OCI-LY3 (cell line): ENCODE data around the gene PXDN.
A peak's percentile ranks its signal among the peaks of the same experiment; 100 is the strongest.

ENCODE experiments used
- H2AFZ ChIP-seq: fragments of 200-600, 300-600 bp; shearing (Covaris generic); 2 replicates; pipeline ENCODE4 v1.6.0; 2014; ENCODE audit warnings: antibody characterized with exemption, low read depth, low read length
- H3K27ac ChIP-seq: fragments of 200-600, 300-600 bp; sonication (generic); 2 replicates; pipeline ENCODE4 v1.5.1; 2014; ENCODE audit warnings: mild to moderate bottlenecking, low read length, moderate library complexity, mixed read lengths
- H3K27me3 ChIP-seq: fragments of 200-600, 300-600 bp; sonication (generic); 2 replicates; pipeline ENCODE4 v1.6.1; 2014; ENCODE audit warnings: low read depth, low read length, mixed read lengths
- H3K36me3 ChIP-seq: fragments of 200-600, 300-600 bp; sonication (generic); replicated peaks from 2 replicates; pipeline ENCODE3; 2014; ENCODE audit warnings: low read depth, low read length, mixed read lengths
- H3K4me1 ChIP-seq: fragments of 300-600, 200-600 bp; sonication (generic); 2 replicates; pipeline ENCODE4 v1.6.1; 2014; ENCODE audit warnings: low read length, mixed read lengths
- H3K4me2 ChIP-seq: fragments of 200-600, 300-600 bp; sonication (generic); 2 replicates; pipeline ENCODE4 v1.6.1; 2014; ENCODE audit warnings: low read length, mixed read lengths
- H3K4me3 ChIP-seq: fragments of 300-600, 200-600 bp; sonication (generic); 2 replicates; pipeline ENCODE4 v1.5.1; 2014; ENCODE audit warnings: antibody characterized with exemption, mild to moderate bottlenecking, low read length, moderate library complexity
- H3K79me2 ChIP-seq: fragments of 300-600, 200-600 bp; shearing (Covaris generic); 2 replicates; pipeline ENCODE4 v1.6.1; 2014; ENCODE audit warnings: mild to moderate bottlenecking, low read length, mixed read lengths
- H3K9ac ChIP-seq: fragments of 300-600, 200-600 bp; shearing (Covaris generic); 2 replicates; pipeline ENCODE4 v1.6.0; 2014; ENCODE audit warnings: mild to moderate bottlenecking, low read length, moderate library complexity
- H3K9me3 ChIP-seq: fragments of 200-600, 300-600 bp; shearing (Covaris generic); 2 replicates; pipeline ENCODE4 v1.6.1; 2014; ENCODE audit warnings: low read length, mixed read lengths; ENCODE audit not compliant: insufficient read depth
- H4K20me1 ChIP-seq: fragments of 200-600, 300-600 bp; sonication (generic); 2 replicates; pipeline ENCODE4 v1.6.1; 2016; ENCODE audit warnings: low read length, mixed read lengths; ENCODE audit not compliant: insufficient read depth
- EZH2phosphoT487 ChIP-seq: fragments of 200-600 bp; shearing (Covaris generic); IDR thresholded peaks from 2 replicates; pipeline ENCODE4 v1.6.1; 2018; ENCODE audit warnings: antibody characterized with exemption, mixed run types, low read depth
- TF ChIP-seq, protein P1 (sequence below): fragments of 200-600, 300-600 bp; sonication (generic); IDR thresholded peaks from 2 replicates; pipeline ENCODE4 v1.5.1; 2014; ENCODE audit warnings: antibody characterized with exemption, low read length, low read depth

PXDN gene

DNA sequence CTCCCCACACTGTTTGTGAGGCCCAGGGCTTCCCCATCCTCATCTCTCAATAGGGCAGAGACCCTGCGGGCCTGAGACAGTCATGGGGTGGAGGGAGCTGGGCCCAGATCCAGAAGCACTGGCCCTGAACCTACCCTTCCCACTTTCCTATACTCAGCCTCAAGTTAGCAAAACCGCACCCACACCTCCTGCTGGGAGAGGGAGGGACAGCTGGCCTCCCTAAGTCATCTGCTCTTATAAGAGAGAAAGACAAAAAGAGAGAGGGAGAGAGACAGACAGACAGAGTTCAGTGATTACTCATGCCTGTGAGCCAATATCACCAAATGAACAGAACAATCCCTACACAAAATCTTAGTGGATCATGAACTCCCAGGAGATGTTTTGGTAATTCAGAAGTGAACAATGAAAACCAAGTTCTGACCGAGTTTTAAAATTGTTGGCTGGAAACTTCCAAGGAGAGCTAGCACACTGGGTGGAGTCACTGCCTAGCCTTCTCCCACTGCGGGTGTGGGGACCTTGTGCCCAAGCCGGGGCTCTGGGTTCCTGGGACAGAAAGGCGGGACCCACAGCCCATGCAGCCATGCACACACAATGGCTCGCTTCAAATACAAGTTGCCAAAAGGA lies 130.5 kb downstream of the PXDN start:
- no peak for TF ChIP-seq EZH2phosphoT487
- TF ChIP-seq, protein P1, sequence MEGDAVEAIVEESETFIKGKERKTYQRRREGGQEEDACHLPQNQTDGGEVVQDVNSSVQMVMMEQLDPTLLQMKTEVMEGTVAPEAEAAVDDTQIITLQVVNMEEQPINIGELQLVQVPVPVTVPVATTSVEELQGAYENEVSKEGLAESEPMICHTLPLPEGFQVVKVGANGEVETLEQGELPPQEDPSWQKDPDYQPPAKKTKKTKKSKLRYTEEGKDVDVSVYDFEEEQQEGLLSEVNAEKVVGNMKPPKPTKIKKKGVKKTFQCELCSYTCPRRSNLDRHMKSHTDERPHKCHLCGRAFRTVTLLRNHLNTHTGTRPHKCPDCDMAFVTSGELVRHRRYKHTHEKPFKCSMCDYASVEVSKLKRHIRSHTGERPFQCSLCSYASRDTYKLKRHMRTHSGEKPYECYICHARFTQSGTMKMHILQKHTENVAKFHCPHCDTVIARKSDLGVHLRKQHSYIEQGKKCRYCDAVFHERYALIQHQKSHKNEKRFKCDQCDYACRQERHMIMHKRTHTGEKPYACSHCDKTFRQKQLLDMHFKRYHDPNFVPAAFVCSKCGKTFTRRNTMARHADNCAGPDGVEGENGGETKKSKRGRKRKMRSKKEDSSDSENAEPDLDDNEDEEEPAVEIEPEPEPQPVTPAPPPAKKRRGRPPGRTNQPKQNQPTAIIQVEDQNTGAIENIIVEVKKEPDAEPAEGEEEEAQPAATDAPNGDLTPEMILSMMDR: 0 out of 2 replicates have a peak, but pooled peaks have one; percentile 9
- Histone ChIP-seq H3K36me3 (no peaks in the 10 kb centered on the region), H3K9me3 (no peaks in the 10 kb centered on the region), H3K4me3 (no peak overlapping the region), H3K27me3 (no peaks in the 10 kb centered on the region), H3K4me2 (peak overlapping the region; percentile 91; the same call in 1 of the 2 replicates), H2AFZ (peak overlapping the region; percentile 80; the same call in 1 of the 2 replicates), H3K27ac (peak overlapping the region; percentile 68; the same call in 1 of the 2 replicates), H3K4me1 (peaks cover 58% of the 10 kb centered on the region), H4K20me1 (no peaks in the 10 kb centered on the region), H3K79me2 (no peaks in the 10 kb centered on the region), H3K9ac (no peak overlapping the region; the same call in 1 of the 2 replicates)

DNA sequence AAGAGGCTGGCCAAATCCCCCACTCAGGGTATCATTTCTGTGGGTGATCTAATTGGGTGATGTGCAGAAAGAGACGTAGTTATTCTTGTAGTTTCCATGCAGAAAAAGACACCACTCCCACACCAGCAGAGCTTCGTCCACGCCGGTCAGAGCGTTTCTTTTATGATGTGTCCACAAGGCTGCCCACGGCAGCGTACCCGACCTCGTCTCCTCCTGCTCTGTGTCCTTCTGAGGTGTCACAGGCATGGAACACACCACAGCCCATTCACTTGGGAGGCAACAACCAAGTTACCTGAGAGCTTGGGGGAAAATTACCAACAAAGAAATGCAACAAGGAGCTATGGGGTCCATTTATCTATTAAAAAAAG lies 131.3 kb downstream of the PXDN start:
- no peaks in the 10 kb centered on the region for H3K9me3 ChIP-seq

DNA sequence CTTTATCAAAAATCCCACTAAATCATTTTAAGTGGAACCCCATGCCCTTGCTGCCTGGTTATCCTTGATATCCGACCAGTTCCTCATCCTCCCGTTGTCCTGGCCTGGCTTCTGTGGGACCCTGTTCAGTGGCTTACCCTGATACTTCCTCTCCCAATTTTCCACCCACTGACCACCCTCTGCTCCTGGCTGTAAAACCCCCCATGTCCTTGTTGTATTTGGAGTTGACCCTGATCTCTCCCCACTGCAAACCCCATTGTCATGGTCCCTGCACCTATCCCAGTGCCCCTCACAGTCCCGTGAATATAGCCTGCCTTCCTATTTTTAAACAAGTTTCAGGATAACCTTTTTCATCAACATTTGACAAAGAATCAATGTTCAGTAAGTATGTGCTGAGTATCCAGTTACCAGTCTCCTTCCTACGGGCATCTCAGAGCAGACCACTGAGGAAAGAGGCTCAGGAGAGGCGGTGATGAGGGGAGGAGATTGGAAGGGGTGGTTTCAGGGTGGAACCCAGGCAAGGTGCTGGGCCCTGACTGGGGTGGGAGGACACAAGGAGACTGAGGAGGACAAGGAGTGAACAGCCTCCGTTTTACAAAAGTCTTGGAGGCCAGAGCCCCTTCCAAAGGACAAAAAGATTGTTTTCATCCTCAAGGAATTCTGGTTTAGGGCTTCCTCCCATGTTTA lies 131.8 kb downstream of the PXDN start:
- Histone ChIP-seq H3K79me2 (no peaks in the 10 kb centered on the region), H3K36me3 (no peaks in the 10 kb centered on the region), H3K9me3 (no peaks in the 10 kb centered on the region), H4K20me1 (no peaks in the 10 kb centered on the region), H3K9ac (no peak overlapping the region), H3K4me2 (no peak overlapping the region), H2AFZ (no peak overlapping the region), H3K4me3 (no peak overlapping the region), H3K27ac (no peak overlapping the region), H3K4me1 (peaks cover 68% of the 10 kb centered on the region), H3K27me3 (no peaks in the 10 kb centered on the region)
- TF ChIP-seq, protein P1: no peak
- no peak for TF ChIP-seq EZH2phosphoT487

More for the DNA sequence above, 131.3 kb downstream of the PXDN start:
- no peak overlapping the region for H3K9ac ChIP-seq
- H3K79me2 ChIP-seq: no peaks in the 10 kb centered on the region
- H3K27me3 ChIP-seq: no peaks in the 10 kb centered on the region
- no peak overlapping the region for H2AFZ ChIP-seq
- H3K36me3 ChIP-seq: no peaks in the 10 kb centered on the region
- no peak overlapping the region for H3K4me2 ChIP-seq
- no peak overlapping the region for H3K27ac ChIP-seq
- no peaks in the 10 kb centered on the region for H4K20me1 ChIP-seq
- TF ChIP-seq EZH2phosphoT487: no peak
- TF ChIP-seq, protein P1: no peak
- no peak overlapping the region for H3K4me3 ChIP-seq
- H3K4me1 ChIP-seq: peaks cover 66% of the 10 kb centered on the region

DNA sequence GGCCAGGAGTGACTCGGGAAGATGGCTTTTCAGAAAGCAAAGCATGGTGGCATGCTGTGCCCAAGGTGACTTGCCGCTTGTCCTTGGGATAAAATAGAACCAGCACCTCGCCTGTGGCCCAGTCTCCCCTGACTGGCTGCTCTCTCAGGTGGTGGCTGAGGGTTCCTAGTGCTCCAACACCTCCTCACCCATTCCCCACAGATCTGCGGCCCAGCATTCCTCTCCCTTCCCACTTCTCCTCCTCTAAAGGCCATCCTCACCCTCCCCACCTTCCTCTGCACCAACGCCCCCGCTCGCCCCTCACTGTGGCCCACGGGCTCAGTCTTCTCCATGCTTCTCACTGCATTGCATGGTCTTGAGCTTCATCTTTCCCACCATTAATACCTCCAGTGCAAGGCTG lies 132.4 kb downstream of the PXDN start:
- Histone ChIP-seq H4K20me1 (no peaks in the 10 kb centered on the region), H3K27ac (no peak overlapping the region), H3K9me3 (no peaks in the 10 kb centered on the region), H3K4me1 (peaks cover 71% of the 10 kb centered on the region), H3K4me3 (no peak overlapping the region), H3K27me3 (no peaks in the 10 kb centered on the region), H3K79me2 (no peaks in the 10 kb centered on the region), H3K36me3 (no peaks in the 10 kb centered on the region), H2AFZ (no peak overlapping the region), H3K9ac (no peak overlapping the region), H3K4me2 (no peak overlapping the region)
- no peak for TF ChIP-seq EZH2phosphoT487
- TF ChIP-seq, protein P1: no peak
